ENCODE data around the gene ARHGAP10.
"Not testable (repeated sequence)": the region's sequence is repeated elsewhere in the genome, so short reads cannot be mapped to it uniquely, and the experiment has no call there.

The ARHGAP10 gene

DNA sequence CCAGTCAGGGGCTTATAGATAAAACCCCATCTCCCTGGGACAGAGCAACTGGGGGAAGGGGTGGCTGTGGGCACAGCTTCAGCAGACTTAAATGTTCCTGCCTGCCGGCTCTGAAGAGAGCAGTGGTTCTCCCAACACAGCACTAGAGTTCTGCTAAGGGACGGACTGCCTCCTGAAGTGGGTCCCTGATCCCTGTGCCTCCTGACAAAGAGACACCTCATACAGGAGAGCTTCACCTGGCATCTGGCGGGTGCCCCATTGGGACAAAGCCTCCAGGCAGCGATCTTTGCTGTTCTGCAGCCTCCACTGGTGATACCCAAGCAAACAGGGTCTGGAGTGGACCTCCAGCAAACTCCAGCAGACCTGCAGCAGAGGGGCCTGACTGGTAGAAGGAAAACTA, 351.2 kb downstream of the ARHGAP10 start:
- peaks cover 13% of the 10 kb centered on the region for H3K9me3 Mint-ChIP-seq
- H3K36me3 Mint-ChIP-seq (ENCODE audit: low read depth); H3K4me1 Mint-ChIP-seq (ENCODE audit: low read depth); H3K27me3 Mint-ChIP-seq (ENCODE audit: low read depth); H3K4me3 Mint-ChIP-seq; H3K27ac Mint-ChIP-seq: not testable (repeated sequence)

DNA sequence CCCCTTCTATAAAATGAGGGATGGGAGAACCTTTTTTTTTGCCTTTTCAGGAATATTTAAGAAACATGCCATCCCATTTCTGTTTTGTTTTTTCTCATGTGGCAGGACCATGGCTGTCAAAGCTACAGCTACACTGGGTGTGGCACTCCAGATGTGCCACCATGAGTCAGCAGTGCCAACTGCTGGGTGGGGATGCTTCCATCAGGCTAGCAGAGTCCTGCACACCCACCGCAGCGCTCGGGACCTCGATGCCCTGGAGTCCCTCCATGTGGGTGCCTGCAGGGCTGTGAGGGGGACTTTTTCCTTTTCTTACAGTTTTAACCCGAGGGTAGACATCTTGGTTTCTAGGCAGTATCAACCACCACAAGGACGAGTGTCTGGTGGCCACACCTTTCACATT, 357.7 kb downstream of the ARHGAP10 start:
- H3K27me3 Mint-ChIP-seq (ENCODE audit: low read depth): no peaks in the 10 kb centered on the region
- H3K4me1 Mint-ChIP-seq (ENCODE audit: low read depth): no peaks in the 10 kb centered on the region
- H3K36me3 Mint-ChIP-seq (ENCODE audit: low read depth): no peaks in the 10 kb centered on the region
- H3K9me3 Mint-ChIP-seq: peaks cover 10% of the 10 kb centered on the region
- no peak overlapping the region for H3K4me3 Mint-ChIP-seq
- no peak overlapping the region for H3K27ac Mint-ChIP-seq

DNA sequence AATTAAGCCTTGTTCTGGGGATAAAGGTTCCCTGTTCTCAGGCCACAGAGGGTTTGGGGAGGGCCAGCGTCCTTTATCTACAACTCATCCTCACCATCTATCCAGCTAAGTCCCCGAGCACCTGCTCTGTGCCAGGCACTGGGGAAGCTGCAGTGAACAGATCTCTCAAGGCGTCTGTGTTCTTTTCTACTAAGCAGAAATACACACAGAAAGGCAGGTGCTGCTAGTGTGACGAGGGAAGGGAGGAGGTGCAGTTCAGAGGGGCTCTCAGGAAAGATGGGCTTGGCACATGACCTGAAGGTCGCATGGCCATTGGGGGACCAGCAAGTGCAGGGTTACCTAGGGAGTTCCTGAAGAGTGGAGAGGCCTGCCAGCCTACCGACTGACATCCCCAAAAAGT, 358.1 kb downstream of the ARHGAP10 start:
- no peaks in the 10 kb centered on the region for H3K27me3 Mint-ChIP-seq (ENCODE audit: low read depth)
- H3K36me3 Mint-ChIP-seq (ENCODE audit: low read depth): no peaks in the 10 kb centered on the region
- no peak overlapping the region for H3K4me3 Mint-ChIP-seq
- no peaks in the 10 kb centered on the region for H3K4me1 Mint-ChIP-seq (ENCODE audit: low read depth)
- H3K27ac Mint-ChIP-seq: no peak overlapping the region
- H3K9me3 Mint-ChIP-seq: peaks cover 8% of the 10 kb centered on the region

DNA sequence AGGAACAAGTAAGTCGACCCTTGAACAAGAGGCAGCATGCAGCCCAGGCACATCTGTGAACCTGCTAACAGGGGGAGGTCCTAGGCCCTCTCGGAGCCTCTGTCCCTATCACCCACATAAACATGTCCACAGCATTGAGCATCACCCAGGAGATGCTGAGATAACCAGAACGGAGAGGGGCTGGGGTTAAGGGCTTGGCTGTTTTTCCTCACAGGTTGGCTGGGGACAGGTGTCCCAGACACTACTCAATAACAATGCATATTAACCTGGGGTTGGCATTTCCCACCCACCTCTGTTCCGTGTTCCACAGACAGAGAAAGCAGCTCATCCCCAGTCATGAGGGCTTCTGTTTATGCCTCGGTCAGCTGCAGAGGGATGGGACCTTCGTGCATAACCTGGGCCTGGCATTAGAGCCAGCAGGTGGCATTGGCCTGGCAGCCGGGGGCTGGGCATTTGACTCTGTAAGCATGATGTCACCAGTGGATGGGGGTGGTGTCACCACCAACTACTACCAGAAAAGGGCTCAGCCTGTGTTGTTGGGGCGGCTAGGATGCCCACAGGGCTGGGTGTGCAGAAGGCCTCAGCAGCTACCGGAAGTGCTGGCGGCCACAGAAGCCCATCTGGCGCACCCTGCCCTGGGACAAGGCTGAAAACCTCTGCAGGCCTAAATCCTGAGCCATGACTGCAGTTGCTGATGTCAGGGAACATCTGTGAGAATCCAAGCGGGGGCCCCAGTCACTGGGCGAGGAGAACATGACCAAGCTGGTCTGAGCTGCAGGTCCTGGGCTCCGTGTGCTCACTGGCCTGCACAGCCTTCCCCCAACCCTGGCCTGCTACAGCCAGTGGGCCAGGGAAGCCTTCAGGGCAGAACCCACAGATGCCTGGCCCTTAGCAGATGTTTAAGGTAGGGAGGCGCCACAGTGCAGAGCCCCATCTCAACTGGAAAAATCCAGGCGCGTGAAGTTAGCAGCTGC, 358.9 kb downstream of the ARHGAP10 start:
- H3K9me3 Mint-ChIP-seq: peaks cover under 1% of the 10 kb centered on the region
- no peaks in the 10 kb centered on the region for H3K36me3 Mint-ChIP-seq (ENCODE audit: low read depth)
- no peak overlapping the region for H3K4me3 Mint-ChIP-seq
- no peak overlapping the region for H3K27ac Mint-ChIP-seq
- no peaks in the 10 kb centered on the region for H3K4me1 Mint-ChIP-seq (ENCODE audit: low read depth)
- H3K27me3 Mint-ChIP-seq (ENCODE audit: low read depth): no peaks in the 10 kb centered on the region

DNA sequence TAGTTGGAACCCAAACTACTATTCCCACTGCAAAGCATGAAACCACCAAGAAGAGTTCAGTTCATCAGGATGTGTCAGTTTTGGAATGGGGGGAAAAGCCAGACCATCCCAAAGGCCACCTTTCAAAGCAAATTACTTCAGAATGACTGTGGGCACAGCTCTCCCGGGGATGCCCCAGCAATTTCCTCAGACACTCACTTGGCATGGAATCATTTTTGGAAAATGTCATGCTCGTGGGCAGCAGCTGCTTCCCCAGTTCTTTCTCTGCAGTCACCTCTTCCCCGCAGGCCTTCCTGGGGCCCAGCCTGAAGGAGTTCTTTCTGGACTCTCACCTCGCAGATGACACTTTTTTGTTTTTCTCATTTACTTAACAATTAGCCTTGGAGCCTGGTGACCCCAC, 360.0 kb downstream of the ARHGAP10 start:
- no peak overlapping the region for H3K27ac Mint-ChIP-seq
- H3K36me3 Mint-ChIP-seq (ENCODE audit: low read depth): no peaks in the 10 kb centered on the region
- H3K9me3 Mint-ChIP-seq: no peaks in the 10 kb centered on the region
- no peak overlapping the region for H3K4me3 Mint-ChIP-seq
- no peaks in the 10 kb centered on the region for H3K27me3 Mint-ChIP-seq (ENCODE audit: low read depth)
- no peaks in the 10 kb centered on the region for H3K4me1 Mint-ChIP-seq (ENCODE audit: low read depth)

DNA sequence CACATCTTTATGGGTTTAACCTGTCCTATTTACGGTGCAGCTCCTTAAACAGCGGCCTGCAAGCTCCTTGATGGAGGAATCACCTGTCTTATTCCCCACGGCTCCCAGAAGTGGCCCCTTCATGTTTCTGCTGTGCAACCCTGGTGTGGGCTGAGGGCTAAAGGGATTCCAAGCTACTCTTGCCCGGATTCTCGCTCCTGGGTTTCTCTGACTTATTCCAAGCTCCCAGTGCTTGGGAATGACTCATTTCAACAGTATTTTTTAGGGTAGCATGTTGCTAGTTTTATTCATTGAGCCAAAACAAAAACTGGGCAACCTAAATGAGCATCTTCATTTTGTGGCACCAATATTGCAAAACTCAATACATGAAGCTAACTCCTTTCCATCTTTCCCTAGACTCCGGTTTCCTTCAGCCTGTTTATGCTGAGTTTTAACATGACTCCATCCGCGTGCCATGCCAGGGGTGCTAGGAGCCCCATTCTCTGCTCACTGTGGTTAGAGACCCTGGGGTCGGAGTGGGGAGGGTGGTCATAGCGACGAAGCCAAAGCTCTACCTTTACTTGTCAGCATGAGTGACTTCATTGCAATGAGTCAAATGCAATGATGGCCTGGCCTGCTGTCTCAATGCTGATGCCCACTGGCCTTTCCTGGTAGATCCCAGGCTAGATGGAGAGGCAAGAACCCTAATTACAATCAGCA, 360.6 kb downstream of the ARHGAP10 start:
- H3K4me1 Mint-ChIP-seq (ENCODE audit: low read depth): no peaks in the 10 kb centered on the region

DNA sequence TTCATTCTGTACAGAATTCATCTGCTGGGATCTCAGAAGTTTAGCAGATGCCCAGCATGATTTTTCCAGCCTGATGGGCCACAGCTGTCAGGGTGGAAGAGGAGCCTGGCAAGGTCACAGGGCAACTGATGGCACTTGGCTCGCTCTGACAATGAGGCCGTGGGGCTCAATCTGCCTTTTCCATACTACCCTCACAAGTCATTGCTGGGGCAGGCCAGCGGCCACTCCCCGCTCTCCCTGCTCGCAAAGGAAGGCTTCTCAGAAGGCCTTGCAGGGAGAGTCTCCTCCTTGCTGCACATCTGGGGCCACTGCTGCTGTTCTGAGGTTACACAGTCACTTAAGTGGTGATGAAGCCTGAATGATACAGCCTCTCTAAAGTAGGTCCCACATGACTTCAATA, 361.2 kb downstream of the ARHGAP10 start:
- no peaks in the 10 kb centered on the region for H3K9me3 Mint-ChIP-seq
- no peak overlapping the region for H3K27ac Mint-ChIP-seq
- H3K4me3 Mint-ChIP-seq: no peak overlapping the region
- H3K27me3 Mint-ChIP-seq (ENCODE audit: low read depth): no peaks in the 10 kb centered on the region
- no peaks in the 10 kb centered on the region for H3K4me1 Mint-ChIP-seq (ENCODE audit: low read depth)
- no peaks in the 10 kb centered on the region for H3K36me3 Mint-ChIP-seq (ENCODE audit: low read depth)

More for the DNA sequence above, 360.6 kb downstream of the ARHGAP10 start:
- H3K36me3 Mint-ChIP-seq (ENCODE audit: low read depth): no peaks in the 10 kb centered on the region
- H3K27ac Mint-ChIP-seq: no peak overlapping the region
- H3K27me3 Mint-ChIP-seq (ENCODE audit: low read depth): no peaks in the 10 kb centered on the region
- H3K9me3 Mint-ChIP-seq: no peaks in the 10 kb centered on the region
- no peak overlapping the region for H3K4me3 Mint-ChIP-seq

DNA sequence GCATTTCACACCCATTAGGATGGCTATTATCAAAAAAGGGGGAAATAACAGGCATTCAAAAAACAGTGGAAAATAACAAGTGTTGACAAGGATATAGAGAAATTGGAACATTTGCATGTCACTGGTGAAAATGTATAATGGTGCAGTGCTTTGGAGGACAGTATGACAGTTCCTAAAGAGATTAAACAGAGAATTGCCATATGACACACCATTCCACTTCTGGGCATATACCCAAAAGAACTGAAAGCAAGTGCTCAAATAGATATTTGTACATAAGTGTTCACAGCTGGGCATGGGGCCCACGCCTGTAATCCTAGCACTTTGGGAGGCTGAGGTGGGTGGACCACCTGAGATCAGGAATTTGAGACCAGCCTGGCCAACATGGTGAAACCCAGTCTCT, 362.3 kb downstream of the ARHGAP10 start:
- Mint-ChIP-seq H3K27me3 (ENCODE audit: low read depth) (no peaks in the 10 kb centered on the region), H3K27ac (no peak overlapping the region), H3K4me3 (no peak overlapping the region), H3K9me3 (no peaks in the 10 kb centered on the region), H3K4me1 (ENCODE audit: low read depth) (no peaks in the 10 kb centered on the region), H3K36me3 (ENCODE audit: low read depth) (no peaks in the 10 kb centered on the region)

DNA sequence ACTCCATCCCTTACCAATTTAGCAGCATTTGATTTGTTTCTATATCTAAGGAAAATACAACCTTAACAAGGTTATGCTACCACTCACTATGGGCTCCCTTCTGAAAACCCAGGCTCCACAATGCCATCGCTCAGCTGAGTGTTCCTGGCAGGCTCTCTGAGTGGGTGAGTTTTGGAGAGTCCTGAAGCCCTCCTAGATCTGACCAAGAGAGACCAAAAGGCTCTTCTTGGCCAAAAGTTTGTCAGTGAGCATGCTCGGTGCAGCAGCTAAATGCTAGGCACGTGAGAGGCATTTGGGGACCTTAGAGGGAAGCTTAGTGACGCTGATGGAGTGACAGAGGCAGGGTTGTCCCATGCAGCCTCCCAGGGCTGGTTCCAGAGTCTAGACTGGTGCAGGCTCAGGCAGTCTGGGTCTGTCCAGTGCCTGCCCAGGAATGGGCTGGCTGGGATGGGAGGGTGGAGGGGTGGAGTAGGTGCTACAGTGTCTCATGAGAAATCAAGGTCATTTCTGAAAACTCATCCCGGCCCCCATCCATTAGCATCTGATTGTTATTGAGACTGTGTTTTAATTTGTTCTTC, 363.5 kb downstream of the ARHGAP10 start:
- Mint-ChIP-seq H3K27ac (no peak overlapping the region), H3K4me3 (no peak overlapping the region), H3K9me3 (no peaks in the 10 kb centered on the region), H3K36me3 (ENCODE audit: low read depth) (no peaks in the 10 kb centered on the region), H3K27me3 (ENCODE audit: low read depth) (no peaks in the 10 kb centered on the region), H3K4me1 (ENCODE audit: low read depth) (no peaks in the 10 kb centered on the region)

DNA sequence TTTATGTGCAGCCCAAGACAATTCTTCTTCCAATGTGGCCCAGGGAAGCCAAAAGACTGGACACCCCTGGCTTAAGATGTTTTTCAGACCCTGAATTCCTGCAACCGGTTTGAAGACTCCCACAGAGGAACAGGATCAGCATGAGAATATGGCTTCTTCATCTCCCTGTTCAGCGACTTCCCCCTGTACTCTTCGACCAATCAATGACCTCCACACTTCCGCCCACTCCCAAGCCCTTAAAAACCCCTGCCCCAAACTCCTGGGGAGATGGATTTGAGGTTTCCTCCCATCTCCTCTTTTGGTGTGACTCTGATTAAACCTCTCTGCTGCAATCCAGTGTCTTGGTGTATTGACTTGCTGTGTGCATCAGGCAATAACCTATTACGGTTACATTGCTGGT, 365.9 kb downstream of the ARHGAP10 start:
- Mint-ChIP-seq H3K27ac (no peak overlapping the region), H3K4me3 (no peak overlapping the region), H3K27me3 (ENCODE audit: low read depth) (no peaks in the 10 kb centered on the region), H3K36me3 (ENCODE audit: low read depth) (no peaks in the 10 kb centered on the region), H3K4me1 (ENCODE audit: low read depth) (no peaks in the 10 kb centered on the region), H3K9me3 (no peaks in the 10 kb centered on the region)

DNA sequence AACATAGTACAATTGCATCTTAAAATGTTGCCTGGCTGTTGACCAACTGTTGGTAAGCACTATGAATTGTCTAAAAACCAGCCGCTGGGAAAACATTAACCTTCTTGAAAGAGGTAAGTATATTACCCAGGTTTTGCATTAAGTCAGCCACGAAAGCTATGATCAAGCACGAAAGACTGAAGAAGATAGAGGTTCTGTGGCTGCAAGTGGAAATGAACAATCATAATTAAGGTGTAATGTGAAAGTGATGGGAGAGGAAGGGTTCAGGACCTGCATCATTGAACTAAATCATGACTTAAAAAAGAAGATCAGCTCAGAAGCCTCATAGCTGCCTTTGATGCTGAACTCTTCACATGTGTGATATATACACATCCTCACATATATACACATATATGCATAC, 369.3 kb downstream of the ARHGAP10 start:
- H3K36me3 Mint-ChIP-seq (ENCODE audit: low read depth): no peaks in the 10 kb centered on the region
- H3K4me1 Mint-ChIP-seq (ENCODE audit: low read depth): no peaks in the 10 kb centered on the region
- no peak overlapping the region for H3K27ac Mint-ChIP-seq
- no peaks in the 10 kb centered on the region for H3K27me3 Mint-ChIP-seq (ENCODE audit: low read depth)
- no peak overlapping the region for H3K4me3 Mint-ChIP-seq
- peaks cover 4% of the 10 kb centered on the region for H3K9me3 Mint-ChIP-seq

DNA sequence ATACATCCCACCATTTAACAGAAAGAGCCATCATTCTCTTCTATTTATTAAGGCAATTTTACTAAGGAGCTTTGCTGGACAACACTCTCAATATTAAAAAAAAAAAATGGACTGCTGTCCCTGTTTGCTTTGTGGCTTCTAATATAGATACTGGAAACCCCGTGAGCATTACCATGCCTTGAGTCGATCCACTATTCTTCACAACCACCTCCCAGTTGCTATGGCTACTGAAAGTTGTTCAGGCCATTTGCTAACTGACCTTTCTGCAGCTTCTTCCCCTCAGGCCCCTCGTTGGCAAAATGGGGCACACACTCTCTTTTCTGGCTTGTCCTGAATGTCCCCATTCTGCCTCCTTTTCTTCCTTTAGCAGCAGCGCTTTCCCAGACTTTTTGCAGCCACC, 369.9 kb downstream of the ARHGAP10 start:
- Mint-ChIP-seq H3K9me3 (peaks cover 4% of the 10 kb centered on the region), H3K27me3 (ENCODE audit: low read depth) (no peaks in the 10 kb centered on the region), H3K36me3 (ENCODE audit: low read depth) (no peaks in the 10 kb centered on the region), H3K4me1 (ENCODE audit: low read depth) (no peaks in the 10 kb centered on the region), H3K27ac (no peak overlapping the region), H3K4me3 (no peak overlapping the region)

DNA sequence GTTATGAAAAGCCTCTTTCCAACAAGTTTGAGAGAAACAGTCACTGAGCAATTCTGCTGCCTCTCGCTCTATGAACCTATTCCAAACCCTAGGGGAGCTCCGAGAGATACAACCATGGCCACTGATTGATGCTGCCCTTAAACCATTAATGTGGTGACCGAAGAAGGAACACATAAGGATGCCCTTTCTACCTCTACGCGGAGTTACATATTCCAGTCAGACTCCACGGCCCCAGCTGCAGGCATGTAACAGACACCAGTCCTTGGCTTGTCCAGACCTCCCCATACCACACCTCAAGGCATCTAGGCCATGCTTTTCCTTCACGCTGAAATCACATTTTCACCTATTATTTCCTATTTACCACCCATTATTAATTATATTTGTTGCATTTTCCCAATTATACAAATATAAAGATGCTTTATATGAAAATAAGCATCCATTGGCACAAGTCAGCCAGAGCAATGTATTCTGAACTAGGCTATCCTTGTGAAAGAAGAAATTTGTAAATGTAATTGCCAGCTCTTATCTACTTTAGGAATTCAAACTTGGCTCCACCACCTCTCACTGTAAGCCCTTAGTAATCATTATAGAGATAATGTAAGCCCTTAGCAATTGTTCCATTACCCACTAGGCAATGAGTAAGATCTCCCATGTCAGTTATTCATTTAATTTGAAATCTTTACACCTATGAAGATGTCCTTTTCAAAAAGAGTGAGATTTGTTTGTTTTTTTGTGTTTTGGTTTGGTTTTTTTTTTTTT, 371.9 kb downstream of the ARHGAP10 start:
- H3K27me3 Mint-ChIP-seq (ENCODE audit: low read depth): no peaks in the 10 kb centered on the region
- peaks cover 4% of the 10 kb centered on the region for H3K9me3 Mint-ChIP-seq
- H3K4me3 Mint-ChIP-seq: no peak overlapping the region
- no peak overlapping the region for H3K27ac Mint-ChIP-seq
- H3K36me3 Mint-ChIP-seq (ENCODE audit: low read depth): no peaks in the 10 kb centered on the region
- no peaks in the 10 kb centered on the region for H3K4me1 Mint-ChIP-seq (ENCODE audit: low read depth)

DNA sequence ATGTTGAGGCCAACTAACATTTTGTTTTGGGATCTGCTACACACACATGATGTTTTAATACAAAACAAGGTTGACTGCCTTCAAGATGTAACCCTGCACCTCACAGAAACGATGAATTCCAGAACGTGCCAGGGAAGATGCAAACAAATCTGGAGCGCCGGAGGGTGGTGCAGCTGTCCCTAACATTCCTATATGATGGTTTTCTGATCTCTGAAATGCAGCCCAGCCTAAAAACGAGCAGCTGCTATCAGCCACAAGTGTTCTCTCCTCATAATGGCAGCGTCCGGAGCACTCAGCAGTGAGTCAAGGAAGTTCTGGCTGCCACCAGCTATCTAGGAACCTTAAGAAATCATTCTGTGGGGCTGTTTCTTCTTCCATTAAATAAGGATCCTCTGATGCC, 376.9 kb downstream of the ARHGAP10 start:
- Mint-ChIP-seq H3K27me3 (ENCODE audit: low read depth) (no peaks in the 10 kb centered on the region), H3K4me3 (no peak overlapping the region), H3K9me3 (peaks cover 4% of the 10 kb centered on the region), H3K4me1 (ENCODE audit: low read depth) (no peaks in the 10 kb centered on the region), H3K27ac (no peak overlapping the region), H3K36me3 (ENCODE audit: low read depth) (no peaks in the 10 kb centered on the region)

Data from T-helper 1 cell treated with Interleukin-12 subunit alpha and Interleukin-12 subunit beta and Interleukin-4 antibody, amounts not matched to agents 30 μg/mL and 1 μg/mL, for 36 hours (primary cell).